Endodermal cell (in vitro differentiated cells): ENCODE results near the gene UGT3A2. TPM values are rescaled to one million over a fixed set of nuclear protein-coding genes. Genes with fewer than 3 reads are reported as not detected.
A peak's percentile ranks its signal among the peaks of the same experiment; 100 is the strongest.

ENCODE experiments used
- DNase-seq: peaks from one replicate; pipeline ENCODE4 v3.0.0-alpha.2; 2017
- H3K27ac ChIP-seq: 2 replicates; pipeline ENCODE4 v1.5.1; 2013; ENCODE audit warnings: mild to moderate bottlenecking, low read depth, low read length, moderate library complexity
- H3K27me3 ChIP-seq: 2 replicates; pipeline ENCODE4 v1.6.1; 2013; ENCODE audit warnings: mild to moderate bottlenecking, low read length, moderate library complexity; ENCODE audit not compliant: insufficient read depth, control insufficient read depth, poor library complexity, severe bottlenecking
- H3K36me3 ChIP-seq: 2 replicates; pipeline ENCODE4 v1.7.0; 2013; ENCODE audit warnings: mild to moderate bottlenecking, low read length, moderate library complexity; ENCODE audit not compliant: control insufficient read depth, insufficient read depth
- H3K4me1 ChIP-seq: one replicate; pipeline ENCODE4 v1.7.0; 2013; ENCODE audit warnings: low read length; ENCODE audit not compliant: control insufficient read depth, insufficient read depth
- H3K4me3 ChIP-seq: 2 replicates; pipeline ENCODE4 v1.5.1; 2013; ENCODE audit warnings: mild to moderate bottlenecking, low read length, moderate library complexity
- H3K9ac ChIP-seq: 2 replicates; pipeline ENCODE4 v1.6.1; 2013; ENCODE audit warnings: mild to moderate bottlenecking, low read length, moderate library complexity; ENCODE audit not compliant: poor library complexity, severe bottlenecking; ENCODE audit errors: extremely low read depth
- H3K9me3 ChIP-seq: 2 replicates; pipeline ENCODE4 v1.6.1; 2013; ENCODE audit warnings: mild to moderate bottlenecking, low read length, moderate library complexity; ENCODE audit not compliant: control insufficient read depth
- H3K27ac Mint-ChIP-seq: 2 replicates; pipeline ENCODE4 v1.8.0; 2020; ENCODE audit warnings: mixed read lengths
- H3K27me3 Mint-ChIP-seq: 2 replicates; pipeline ENCODE4 v1.8.0; 2021; ENCODE audit warnings: mild to moderate bottlenecking, mixed read lengths; ENCODE audit not compliant: insufficient read depth
- H3K36me3 Mint-ChIP-seq: 2 replicates; pipeline ENCODE4 v1.8.0; 2020; ENCODE audit warnings: low read depth, mixed read lengths
- H3K4me1 Mint-ChIP-seq: 2 replicates; pipeline ENCODE4 v1.8.0; 2020; ENCODE audit warnings: mixed read lengths
- H3K4me3 Mint-ChIP-seq: 2 replicates; pipeline ENCODE4 v1.8.0; 2020; ENCODE audit warnings: mild to moderate bottlenecking, moderate library complexity, mixed read lengths
- H3K9me3 Mint-ChIP-seq: 2 replicates; pipeline ENCODE4 v1.8.0; 2020; ENCODE audit warnings: mild to moderate bottlenecking, mixed read lengths
- WGBS, 2 experiments: methylation state at CpG; one replicate each; pipeline versions ENCODE4 v1.1.5 to v1.1.7; 2013; ENCODE audit warnings: missing lambda C conversion rate in 2 of 2, mixed read lengths in 1 of 2; ENCODE audit not compliant: insufficient coverage in 1 of 2, insufficient read length in 1 of 2; 5-methylcytosine and 5-hydroxymethylcytosine counted together
- total RNA-seq, 2 donors: library from RNA; stranded (reverse); fragmentation: NEBNext Ultra II Directional in 1 of 2; extraction: Animal tissue kit (Norgen Biotek cat#: 25700) in 1 of 2; gene quantifications; 2 replicates in 1 of 2; 3 replicates in 1 of 2; pipeline ENCODE4 v1.2.1, GENCODE V29; 2021
- TF ChIP-seq, protein P1 (sequence below): fragments of 200-600 bp; sonication (generic); conservative IDR thresholded peaks from 2 replicates; pipeline ENCODE4 v1.5.0; 2021; ENCODE audit warnings: antibody characterized with exemption, mild to moderate bottlenecking

UGT3A2 gene
- total RNA-seq, 2 donors from 2014 or later, result 15.5 to 25.3 TPM

DNA sequence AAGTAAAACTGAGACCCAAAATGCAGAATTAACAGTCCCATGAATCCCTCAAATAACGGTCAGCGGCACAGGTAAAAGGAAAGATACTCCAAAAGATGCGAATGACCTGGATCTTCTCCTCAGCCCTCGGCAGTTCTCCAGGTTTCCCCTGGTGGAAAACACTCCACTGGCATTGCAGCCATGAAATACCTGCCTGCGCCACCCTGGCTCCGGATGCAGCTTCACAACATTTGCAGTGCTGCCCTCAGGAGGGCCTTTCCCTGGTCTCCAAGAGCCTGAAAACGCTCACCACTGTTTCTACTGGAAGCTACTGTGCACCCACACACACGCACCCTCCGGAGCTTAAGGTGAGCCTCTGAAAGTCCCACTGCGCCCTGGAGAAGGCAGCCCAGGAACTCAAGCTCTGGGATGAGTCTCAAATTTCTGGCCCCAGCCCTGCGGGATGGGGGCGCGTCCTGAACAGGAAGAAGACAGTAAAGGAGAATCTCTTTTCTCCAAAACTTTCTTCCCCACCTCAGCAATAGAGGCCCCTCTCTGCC lies 612 bp downstream of the UGT3A2 start:
- Histone ChIP-seq H3K36me3 (no peaks in the 10 kb centered on the region), H3K27me3 (peaks cover 21% of the 10 kb centered on the region), H3K27ac (no peak overlapping the region), H3K4me3 (peak overlapping the region; percentile 87), H3K9me3 (no peaks in the 10 kb centered on the region), H3K9ac (peak overlapping the region; percentile 11), H3K4me1 (peaks cover 4% of the 10 kb centered on the region)
- Mint-ChIP-seq H3K36me3 (peaks cover 3% of the 10 kb centered on the region), H3K27me3 (peaks cover 48% of the 10 kb centered on the region), H3K4me3 (peak overlapping the region; percentile 77), H3K4me1 (peaks cover 6% of the 10 kb centered on the region), H3K9me3 (peaks cover 5% of the 10 kb centered on the region), H3K27ac (peak overlapping the region; percentile 90)
- TF ChIP-seq, protein P1, sequence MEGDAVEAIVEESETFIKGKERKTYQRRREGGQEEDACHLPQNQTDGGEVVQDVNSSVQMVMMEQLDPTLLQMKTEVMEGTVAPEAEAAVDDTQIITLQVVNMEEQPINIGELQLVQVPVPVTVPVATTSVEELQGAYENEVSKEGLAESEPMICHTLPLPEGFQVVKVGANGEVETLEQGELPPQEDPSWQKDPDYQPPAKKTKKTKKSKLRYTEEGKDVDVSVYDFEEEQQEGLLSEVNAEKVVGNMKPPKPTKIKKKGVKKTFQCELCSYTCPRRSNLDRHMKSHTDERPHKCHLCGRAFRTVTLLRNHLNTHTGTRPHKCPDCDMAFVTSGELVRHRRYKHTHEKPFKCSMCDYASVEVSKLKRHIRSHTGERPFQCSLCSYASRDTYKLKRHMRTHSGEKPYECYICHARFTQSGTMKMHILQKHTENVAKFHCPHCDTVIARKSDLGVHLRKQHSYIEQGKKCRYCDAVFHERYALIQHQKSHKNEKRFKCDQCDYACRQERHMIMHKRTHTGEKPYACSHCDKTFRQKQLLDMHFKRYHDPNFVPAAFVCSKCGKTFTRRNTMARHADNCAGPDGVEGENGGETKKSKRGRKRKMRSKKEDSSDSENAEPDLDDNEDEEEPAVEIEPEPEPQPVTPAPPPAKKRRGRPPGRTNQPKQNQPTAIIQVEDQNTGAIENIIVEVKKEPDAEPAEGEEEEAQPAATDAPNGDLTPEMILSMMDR, result peak; percentile 28
- 28 to 58% methylated on average over 6 to 13 of the region's 13 CpGs for WGBS, 2 experiments
- DNase-seq, result no peak

- TF ChIP-seq, protein P1, result peak; percentile 56
- peaks cover 14% of the 10 kb centered on the region for H3K27me3 Mint-ChIP-seq
- no peak overlapping the region for H3K4me3 ChIP-seq
- peaks cover 4% of the 10 kb centered on the region for H3K4me1 ChIP-seq
- no peak overlapping the region for H3K9ac ChIP-seq
- H3K36me3 ChIP-seq, result no peaks in the 10 kb centered on the region
- no peak overlapping the region for H3K27ac ChIP-seq
- H3K9me3 ChIP-seq, result no peaks in the 10 kb centered on the region
- no peak overlapping the region for H3K4me3 Mint-ChIP-seq
- peaks cover 17% of the 10 kb centered on the region for H3K4me1 Mint-ChIP-seq
- H3K36me3 Mint-ChIP-seq, result peaks cover 3% of the 10 kb centered on the region
- peaks cover 5% of the 10 kb centered on the region for H3K9me3 Mint-ChIP-seq
- H3K27me3 ChIP-seq, result peaks cover 8% of the 10 kb centered on the region
- no peak overlapping the region for H3K27ac Mint-ChIP-seq
- 90 to 93% methylated on average over 6 to 12 of the region's 12 CpGs for whole genome bisulfite sequencing, 2 experiments
- no peak for DNase-seq
Observed at GRCh38 chr5:36060420-36060887, 6.2 kb downstream of the UGT3A2 start.

GRCh38 chr5:36059571-36060419 lies 6.9 kb downstream of the UGT3A2 start:
- H3K9ac ChIP-seq, result no peak overlapping the region
- peak overlapping the region; percentile 26 for H3K4me3 ChIP-seq
- TF ChIP-seq, protein P1, result no peak
- no peak overlapping the region for H3K27ac ChIP-seq
- H3K9me3 ChIP-seq, result no peaks in the 10 kb centered on the region
- Mint-ChIP-seq H3K36me3 (peaks cover 3% of the 10 kb centered on the region), H3K27ac (no peak overlapping the region), H3K27me3 (peaks cover 8% of the 10 kb centered on the region), H3K4me1 (peaks cover 17% of the 10 kb centered on the region), H3K9me3 (peaks cover 5% of the 10 kb centered on the region), H3K4me3 (no peak overlapping the region)
- H3K36me3 ChIP-seq, result no peaks in the 10 kb centered on the region
- DNase-seq, result no peak
- peaks cover 1% of the 10 kb centered on the region for H3K27me3 ChIP-seq
- WGBS, 2 experiments, result 81 to 90% methylated on average over 3 to 5 of the region's 5 CpGs
- peaks cover 4% of the 10 kb centered on the region for H3K4me1 ChIP-seq
